IPS-18c (cell line): ENCODE data around the gene PERCC1.

Experiments
- H3K4me3 ChIP-seq: 2 replicates; pipeline ENCODE4 v1.7.0; 2013; ENCODE audit warnings: low read depth, mild to moderate bottlenecking, low read length, moderate library complexity; ENCODE audit not compliant: insufficient read depth
- H3K9me3 ChIP-seq: one replicate; pipeline ENCODE4 v1.6.1; 2013; ENCODE audit warnings: mild to moderate bottlenecking, low read length, moderate library complexity; ENCODE audit not compliant: control insufficient read depth, insufficient read depth

The PERCC1 gene

DNA sequence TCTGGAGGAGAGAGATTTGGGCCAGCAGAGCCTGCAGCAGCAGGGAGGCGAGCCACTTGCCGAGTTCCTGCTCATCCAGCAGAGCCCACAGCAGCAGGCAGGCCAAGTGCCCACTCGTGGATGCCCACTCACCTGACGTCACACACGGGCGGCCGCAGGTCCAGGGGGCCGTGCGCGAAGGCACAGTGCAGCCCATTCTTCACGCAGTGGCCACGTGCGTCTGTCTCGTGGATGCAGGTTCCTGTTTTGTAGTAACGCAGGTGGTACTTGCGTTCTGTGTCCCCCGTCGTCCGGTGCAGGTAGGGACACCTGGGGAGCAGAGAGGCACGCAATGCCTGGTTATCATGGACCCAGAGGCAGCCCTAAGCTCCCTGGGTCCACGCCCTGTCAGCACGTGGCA is 27.8 kb upstream of the PERCC1 start:
- Histone ChIP-seq H3K9me3 (no peaks in the 10 kb centered on the region), H3K4me3 (no peak overlapping the region)

DNA sequence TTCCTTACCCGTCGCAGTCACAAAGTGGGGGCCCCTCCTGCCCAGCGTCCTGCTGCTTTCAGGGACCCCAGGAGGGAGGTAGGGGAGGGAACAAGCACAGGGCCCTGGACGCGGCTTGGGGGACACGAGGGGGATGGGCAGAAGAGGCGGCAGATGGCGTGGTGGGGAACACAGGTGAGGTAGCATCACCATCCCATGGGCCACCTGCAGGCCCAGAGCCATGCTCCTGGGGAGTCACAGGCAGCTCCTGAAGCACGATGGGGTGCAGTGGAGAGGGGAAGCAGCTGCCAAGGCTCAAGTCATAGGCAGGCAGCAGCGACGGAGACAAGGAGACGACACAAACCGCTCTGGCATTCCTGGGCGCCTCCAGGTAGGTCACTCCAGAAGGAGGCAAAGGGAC is 27.1 kb upstream of the PERCC1 start:
- H3K9me3 ChIP-seq, result no peaks in the 10 kb centered on the region

DNA sequence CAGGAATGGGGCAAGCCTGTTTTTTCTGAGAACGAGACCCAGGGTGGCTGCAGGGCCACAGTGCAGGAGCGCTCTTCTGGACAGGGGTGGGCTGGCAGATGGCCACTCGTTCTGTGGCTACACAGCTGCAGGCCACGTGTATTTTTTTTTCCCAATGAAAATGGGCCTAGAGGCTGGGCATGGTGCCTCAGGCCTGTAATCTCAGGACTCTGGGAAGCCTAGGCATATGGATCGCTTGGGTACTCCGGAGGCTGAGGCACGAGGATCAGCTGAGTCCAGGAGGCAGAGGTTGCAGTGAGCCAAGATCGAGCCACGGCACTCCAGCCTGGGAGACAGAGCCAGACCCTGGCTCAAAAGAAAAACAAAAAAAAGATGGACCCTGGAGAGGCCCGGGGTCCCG is 23.1 kb upstream of the PERCC1 start:
- no peaks in the 10 kb centered on the region for H3K9me3 ChIP-seq
- no peak overlapping the region; the same call in 1 of the 2 replicates for H3K4me3 ChIP-seq

More for the DNA sequence above, 27.1 kb upstream of the PERCC1 start:
- H3K4me3 ChIP-seq, result no peak overlapping the region

DNA sequence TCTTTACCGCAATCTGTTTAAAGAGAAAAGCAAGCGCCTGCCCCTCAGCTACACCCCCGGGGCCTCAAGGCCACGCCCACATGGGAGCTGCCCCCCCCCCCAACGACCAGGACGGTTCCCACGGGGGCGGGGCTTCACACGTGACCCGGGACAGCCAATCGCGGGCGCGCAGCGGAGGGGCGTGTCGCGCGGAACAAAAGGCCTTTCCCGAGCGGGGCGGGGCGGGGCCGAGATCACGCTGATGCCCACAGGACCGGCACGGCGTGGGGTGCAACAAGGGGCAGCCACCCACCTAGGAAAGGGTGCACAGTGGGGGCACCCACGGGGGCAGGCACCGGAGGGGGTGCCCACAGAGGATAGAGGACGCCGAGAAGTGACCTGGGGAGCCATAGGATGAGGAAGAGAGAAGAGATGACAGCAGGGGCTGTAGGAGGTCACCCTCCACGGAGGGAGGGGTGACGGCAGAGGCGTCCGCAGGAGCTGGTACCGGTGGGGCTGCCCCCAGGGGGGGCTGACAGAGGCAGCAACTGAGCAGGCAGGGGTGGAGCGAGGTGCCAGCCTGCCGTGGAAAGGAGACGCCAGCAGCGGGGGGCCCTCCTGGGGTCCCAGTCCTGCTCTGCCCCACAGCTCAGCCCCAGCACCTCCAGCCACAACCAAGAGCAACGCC is 22.6 kb upstream of the PERCC1 start:
- H3K9me3 ChIP-seq, result no peaks in the 10 kb centered on the region
- H3K4me3 ChIP-seq, result peak overlapping the region; percentile 78

DNA sequence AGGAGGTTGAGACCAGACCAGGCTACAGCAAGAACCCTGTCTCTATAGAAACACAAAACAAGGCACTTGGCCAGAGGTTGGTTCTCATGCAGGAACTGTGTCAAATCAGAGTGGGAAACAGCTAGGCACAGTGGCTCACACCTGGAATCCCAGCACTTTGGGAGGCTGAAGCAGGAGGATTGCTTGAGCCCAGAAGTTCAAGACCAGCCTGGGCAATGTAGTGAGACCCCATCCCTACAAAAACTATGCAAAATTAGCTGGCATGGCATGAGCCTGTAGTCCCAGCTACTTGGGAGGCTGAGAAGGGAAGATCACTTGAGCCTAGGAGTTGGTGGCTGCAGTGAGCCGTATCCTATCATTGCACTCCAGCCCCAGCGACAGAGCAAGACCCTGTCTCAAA is 18.0 kb upstream of the PERCC1 start:
- H3K4me3 ChIP-seq, result no peak overlapping the region
- no peaks in the 10 kb centered on the region for H3K9me3 ChIP-seq

DNA sequence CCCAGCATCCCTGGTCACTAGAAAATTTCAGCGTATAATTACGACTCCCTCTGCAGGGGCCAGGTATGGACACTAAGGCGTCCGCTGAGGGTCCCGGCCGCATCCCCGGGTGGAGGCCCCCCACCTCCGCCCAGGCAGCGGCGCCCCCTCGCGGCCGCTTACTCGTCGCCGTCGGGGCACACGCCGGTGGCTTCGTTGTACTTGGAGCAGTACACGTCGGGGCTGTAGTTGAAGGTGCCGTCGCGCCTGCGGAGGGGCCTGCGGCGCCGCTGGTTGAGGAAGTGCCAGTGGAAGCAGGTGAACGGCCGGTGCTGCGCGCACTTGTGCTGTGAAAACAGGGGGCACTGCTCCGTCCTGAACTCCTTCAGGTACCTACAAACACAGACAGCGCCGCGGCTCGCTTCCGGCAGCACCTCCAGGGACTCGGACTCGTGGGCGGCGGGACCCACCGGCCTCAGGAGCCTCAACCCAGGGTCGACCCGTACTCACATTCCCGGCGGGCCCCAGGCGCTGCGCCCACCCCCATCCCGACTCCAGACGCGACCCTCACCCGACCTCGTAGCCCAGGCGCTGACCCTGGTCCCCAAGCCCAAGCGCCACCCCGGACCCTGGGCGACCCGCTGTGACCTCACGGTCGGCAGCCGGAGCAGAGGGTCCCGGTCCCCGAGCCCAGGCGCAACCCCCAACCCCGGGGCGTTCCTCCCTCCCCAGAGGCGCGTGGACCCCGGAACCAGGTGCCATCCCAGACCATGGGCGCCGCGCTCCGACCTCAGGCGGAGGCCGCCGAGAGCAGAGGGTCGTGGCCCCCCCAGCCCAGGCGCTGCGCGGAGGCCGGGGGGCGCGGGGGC is 17.0 kb upstream of the PERCC1 start:
- Histone ChIP-seq H3K9me3 (no peaks in the 10 kb centered on the region), H3K4me3 (peak overlapping the region; percentile 82)

DNA sequence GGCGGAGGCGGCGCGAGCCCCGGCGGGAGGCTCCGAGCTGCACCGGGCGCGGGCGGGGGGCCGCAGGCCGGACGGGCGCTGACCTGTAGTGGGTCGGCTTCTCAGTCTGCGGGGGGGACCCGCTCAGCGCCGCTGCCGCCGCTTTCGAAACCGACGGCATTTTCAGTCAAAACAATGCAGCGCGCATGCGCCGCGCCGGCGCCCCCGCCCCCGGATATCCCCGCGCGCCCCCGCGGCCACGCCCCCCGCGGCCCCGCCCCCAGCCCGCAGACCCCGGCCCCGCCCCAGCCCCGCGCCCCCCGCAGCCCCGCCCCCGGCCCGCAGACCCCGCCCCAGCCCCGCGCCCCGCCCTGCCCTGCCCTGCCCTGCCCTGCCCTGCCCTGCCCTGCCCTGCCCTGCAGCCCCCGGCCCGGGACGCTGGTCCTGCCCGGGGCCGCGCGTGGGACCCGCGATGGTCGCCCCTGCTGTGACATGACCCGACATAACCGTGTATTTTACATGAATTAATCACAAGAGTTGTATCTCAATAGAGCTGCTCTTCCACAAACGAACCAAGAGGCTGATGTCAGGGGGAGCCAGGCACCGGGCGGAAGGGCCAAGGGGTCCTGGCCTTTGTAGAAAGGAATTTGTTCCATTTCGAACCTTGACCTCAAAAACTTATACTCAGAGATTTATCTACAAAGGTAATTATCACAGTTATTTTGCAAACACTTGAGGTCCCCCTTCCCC is 16.2 kb upstream of the PERCC1 start, which contains the start of gene UNKL:
UNKL (minus strand) TSS at position 173 of the 729 bp plus-strand sequence; CDS start at position 160, 13 bp downstream.
- Histone ChIP-seq H3K9me3 (no peaks in the 10 kb centered on the region), H3K4me3 (peak within 1 kb of the TSS; percentile 82)

DNA sequence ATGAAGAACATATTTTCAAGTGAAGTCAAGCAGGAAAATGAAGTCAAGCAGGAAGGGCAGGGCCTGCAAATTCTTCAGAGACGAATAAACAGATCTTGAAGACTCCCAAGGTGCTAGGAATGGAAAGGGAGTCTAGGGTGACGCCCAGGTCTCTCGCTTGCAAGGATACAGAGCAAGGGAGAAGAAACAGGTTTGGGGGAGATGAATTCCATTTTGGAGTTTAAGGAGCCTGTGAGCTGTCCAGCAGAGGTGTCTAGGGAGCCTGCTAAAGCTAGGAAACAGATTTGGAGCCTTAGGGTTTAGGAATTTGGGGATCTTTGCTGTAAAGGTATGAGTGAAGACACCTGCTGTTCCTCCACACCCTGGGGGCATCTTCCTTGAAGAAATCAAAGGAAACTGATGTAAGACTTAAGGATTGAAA is 14.3 kb upstream of the PERCC1 start:
- Histone ChIP-seq H3K9me3 (no peaks in the 10 kb centered on the region), H3K4me3 (no peak overlapping the region)

DNA sequence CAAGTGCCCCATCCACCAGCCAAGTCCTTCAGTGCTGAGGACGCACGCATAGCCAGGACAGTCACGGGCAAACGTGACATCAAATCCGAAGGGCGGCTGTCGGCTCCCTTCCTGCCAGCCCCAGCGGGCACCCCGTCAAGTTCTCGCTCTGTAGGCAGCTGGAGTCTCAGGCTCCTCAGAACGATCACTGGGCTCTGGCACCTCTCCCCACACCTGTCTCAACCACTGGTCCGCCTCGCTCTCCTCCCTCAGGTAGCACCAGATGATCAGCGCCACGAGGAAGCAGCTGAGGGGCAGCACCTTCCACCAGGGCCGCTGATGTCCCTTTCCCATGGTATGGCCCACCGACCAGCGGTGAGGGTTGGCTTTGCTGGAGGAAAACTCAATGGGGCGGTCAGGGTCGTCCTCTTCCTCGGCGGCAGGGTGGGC is 10.8 kb upstream of the PERCC1 start:
- peak overlapping the region; percentile 99 for H3K4me3 ChIP-seq
- no peaks in the 10 kb centered on the region for H3K9me3 ChIP-seq

DNA sequence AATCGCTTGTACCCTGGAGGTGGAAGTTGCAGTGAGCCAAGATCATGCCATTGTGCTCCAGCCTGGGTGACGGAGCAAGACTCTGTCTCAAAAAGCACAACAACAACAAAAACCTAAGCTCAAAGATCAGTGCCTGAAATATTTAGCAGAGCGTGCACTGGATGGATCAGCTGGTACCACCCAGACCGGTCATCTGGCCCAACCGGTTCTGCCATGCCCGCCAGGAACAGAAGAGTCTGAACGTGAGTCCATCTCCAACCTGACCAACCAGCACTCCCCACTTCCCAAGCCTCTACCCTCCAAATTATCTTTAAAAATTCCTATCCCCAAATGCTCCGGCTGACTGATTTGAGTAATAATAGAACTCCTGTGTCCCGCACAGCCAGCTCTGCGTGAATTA is 8.8 kb upstream of the PERCC1 start:
- H3K4me3 ChIP-seq, result no peak overlapping the region
- H3K9me3 ChIP-seq, result no peaks in the 10 kb centered on the region

DNA sequence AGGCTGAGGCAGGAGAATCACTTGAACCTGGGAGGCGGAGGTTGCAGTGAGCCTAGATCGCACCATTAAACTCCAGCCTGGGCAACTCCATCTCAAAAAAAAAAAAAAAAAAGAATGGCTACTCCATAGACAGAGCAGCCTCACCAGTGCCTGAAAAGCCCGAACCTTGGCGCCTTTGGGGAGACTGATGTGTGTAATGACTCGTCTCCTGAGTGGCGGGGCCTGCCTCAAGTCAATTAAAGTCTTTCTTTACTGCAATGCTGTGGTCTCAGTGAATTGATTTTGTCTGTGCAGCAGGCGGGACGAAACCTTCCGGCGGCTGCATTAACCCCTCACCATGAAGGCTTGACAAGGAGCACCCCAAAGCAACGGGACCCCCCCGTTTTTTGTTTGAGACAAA is 6.8 kb upstream of the PERCC1 start:
- H3K9me3 ChIP-seq, result no peaks in the 10 kb centered on the region
- no peak overlapping the region for H3K4me3 ChIP-seq

DNA sequence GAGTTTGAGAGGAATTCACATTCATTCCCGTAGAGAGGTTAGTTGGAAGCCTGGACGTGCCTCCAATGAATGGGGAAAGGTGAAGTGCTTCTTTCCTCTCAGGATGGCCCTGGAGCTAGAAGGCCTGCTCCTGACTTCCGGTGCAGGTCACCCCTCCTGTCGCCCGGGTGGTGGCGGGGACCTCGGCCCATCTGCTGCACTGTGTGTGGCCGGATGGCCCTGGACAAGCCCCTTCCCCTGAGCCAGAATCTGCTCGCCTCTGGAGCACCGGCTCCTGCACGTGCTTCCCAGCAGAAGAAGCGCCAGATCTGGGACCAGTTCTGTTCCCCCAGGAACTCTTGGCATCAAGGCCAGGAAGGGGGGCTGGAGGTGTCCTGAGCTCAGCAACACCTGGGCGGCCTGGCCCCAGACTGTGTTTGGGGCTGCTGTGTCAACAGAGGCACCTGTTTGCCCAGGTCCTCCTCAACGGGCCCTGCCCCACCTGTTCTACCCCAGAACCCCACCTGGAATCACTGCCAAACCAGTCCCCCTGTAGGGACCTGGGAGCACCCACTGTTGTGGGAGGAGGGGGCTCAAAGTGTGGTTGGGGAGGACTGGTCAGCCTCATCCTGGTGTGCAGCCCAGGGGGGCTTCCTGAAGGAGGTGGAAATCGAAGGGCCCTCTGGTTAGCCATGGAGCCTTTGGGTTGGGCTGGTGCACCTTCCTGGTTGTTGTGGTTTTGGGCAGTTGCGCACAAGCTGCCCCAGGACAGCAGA is 5.1 kb upstream of the PERCC1 start:
- Histone ChIP-seq H3K9me3 (no peaks in the 10 kb centered on the region), H3K4me3 (no peak overlapping the region)

DNA sequence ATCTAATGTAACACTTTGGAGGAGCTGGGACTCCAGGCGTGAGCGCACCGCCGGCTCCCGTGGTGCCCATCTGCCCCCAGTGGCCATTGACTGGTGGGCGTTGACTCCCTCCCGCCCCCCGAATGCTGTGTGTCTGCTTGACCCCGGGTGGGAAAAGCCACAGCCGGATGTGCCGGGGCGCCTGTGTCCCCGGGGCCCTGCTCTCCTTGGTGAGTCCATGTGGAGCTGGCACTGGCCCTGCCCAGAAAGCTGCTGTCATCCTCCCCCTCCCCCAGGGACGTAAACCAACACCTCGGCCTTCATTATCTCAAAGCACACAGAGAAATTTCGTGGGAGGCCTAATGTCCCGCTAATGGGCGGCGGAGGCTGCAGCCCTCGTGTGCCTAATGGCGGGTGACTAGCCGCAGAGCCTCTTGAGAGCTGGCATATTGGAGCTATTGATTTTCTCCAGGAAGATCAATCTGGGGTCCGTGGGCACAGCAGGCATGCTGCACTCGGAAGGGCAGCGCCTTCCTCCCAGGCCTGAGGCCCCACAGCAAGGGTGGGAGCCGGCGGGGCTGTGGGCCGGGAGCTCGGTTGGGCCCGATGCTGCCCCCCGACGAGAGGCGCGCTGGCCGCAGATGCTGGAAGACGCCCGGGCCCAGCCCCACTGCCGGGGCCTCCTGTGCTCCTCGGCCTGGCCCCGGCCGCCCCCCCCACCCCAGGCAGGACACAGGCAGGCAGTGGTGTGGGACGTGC is 4.0 kb upstream of the PERCC1 start:
- Histone ChIP-seq H3K9me3 (no peaks in the 10 kb centered on the region), H3K4me3 (no peak overlapping the region)

DNA sequence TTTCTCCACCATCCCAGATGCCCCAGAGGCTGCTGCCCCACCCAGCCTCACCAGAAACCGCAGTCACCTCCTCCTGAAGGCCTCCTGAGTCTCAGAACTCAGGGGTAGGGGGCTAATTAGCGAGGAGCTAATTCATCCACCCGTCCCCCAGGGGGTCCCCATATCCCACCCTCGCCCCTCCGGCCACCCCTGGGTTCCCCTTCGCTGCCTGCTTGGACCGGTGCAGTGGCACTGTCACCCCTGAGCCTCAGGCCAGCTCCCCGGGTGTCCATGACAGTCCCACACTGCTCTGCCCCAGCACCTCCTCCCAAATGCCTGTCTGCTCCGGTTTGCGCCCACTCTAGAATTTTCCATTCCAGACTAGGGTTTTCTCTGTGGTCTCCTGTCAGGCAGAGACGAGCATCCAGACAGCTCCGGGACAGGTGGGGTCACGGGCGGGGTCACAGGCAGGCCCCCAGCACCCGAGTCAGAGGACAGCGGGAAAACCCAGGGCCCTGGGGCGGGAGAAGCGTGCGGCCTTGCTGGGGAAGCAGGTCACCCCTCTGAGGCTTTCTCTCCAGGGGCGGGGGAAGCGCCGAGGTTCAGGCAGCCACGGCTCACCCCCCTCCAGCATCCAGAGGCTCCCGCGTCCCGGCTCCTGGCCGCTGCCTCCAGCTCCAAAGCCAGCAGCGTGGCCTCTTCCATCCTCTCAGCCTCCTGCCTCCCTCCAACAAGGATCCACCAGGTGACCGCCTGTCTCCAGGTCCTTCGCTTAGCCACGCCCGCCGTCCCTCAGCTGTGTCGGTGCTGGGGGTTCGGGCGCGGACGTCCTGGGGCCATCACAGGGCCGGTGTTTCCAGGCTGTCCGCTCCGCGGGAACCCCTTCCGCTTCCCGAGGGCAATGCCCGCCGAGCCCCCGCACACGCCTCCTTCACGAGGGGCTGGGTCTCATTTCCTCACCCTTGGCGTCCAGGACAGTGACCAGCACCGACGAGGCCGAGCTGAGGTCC is 3.1 kb upstream of the PERCC1 start:
- H3K9me3 ChIP-seq, result no peaks in the 10 kb centered on the region
- H3K4me3 ChIP-seq, result no peak overlapping the region

DNA sequence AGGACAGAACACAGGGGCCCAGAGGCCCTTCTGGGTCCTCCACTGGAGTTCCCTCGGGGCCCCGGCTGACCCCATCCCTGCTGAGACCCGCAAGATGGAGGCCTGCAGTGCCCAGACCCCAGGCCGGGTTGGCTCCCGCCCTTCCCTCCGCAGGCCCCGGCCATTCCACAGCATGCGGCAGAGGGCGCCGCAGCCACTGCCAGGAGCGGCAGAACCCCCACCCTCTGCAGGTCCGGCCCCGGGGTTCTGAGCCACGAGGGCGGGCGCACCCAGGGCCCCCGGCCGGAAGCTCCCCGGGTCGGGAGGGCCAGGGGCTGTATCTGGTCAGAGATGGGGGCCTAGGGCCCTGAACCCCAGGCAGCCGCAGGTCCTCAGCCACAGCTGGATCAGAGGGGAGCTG is 2.4 kb upstream of the PERCC1 start:
- H3K4me3 ChIP-seq, result no peak overlapping the region
- no peaks in the 10 kb centered on the region for H3K9me3 ChIP-seq
